ENCODE measurements around the gene B9D1.

The B9D1 gene

GRCh38 chr17:19410091-19410490, 47.6 kb upstream of the B9D1 start:
- DNase-seq = no peak
- Histone ChIP-seq H3K9me3 (replicated peaks; ENCODE audit: insufficient read depth, low read length) (no peaks in the 10 kb centered on the region), H3K27ac (ENCODE audit: low read length) (no peak overlapping the region), H3K4me2 (ENCODE audit: low read depth, low read length) (no peak overlapping the region), H3K4me1 (ENCODE audit: low read length) (no peaks in the 10 kb centered on the region), H3K4me3 (ENCODE audit: low read length) (no peak overlapping the region), H3K9ac (ENCODE audit: low read length) (no peak overlapping the region), H3K79me2 (ENCODE audit: low read length) (no peaks in the 10 kb centered on the region), H2AFZ (ENCODE audit: low read length) (no peak overlapping the region), H3K9me2 (replicated peaks; ENCODE audit: insufficient read depth, low read length) (no peaks in the 10 kb centered on the region), H3K36me3 (replicated peaks; ENCODE audit: insufficient read depth, low read length) (no peaks in the 10 kb centered on the region), H3F3A (ENCODE audit: insufficient read depth, low read length) (no peaks in the 10 kb centered on the region), H3K27me3 (replicated peaks; ENCODE audit: insufficient read depth, low read length) (no peaks in the 10 kb centered on the region), H4K20me1 (ENCODE audit: insufficient read depth, low read length) (no peaks in the 10 kb centered on the region)
- TF ChIP-seq CTCF (IDR thresholded peaks at IDR 0.05; ENCODE audit: low read length) (no peak), EZH2phosphoT487 (IDR thresholded peaks at IDR 0.05; ENCODE audit: low read length) (no peak), EZH2 (optimal IDR thresholded peaks at IDR 0.05; ENCODE audit: low read depth, low read length) (no peak)

DNA sequence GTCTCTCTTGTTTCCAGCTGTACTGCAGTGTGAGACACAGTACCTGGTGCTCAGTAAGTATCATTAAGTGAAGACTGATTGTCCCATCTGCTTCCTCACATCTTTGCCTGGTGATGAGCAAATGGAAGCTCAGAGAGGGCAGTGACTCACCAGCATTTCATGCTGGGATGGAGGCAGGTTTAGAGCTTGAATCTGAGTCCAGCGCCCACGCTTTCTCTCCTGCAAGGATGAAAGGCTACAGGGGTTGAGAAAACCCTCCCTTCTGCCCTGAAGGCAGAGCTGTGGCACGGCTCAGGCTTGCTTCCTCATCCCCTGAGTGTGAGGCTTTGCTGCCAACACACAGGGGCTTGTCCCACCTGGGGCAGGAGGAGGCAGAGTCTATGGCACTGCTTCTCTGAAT, 47.0 kb upstream of the B9D1 start:
- no peaks in the 10 kb centered on the region for H3K36me3 ChIP-seq (replicated peaks; ENCODE audit: insufficient read depth, low read length)
- H3K4me3 ChIP-seq (ENCODE audit: low read length) = no peak overlapping the region
- H3K79me2 ChIP-seq (ENCODE audit: low read length) = no peaks in the 10 kb centered on the region
- no peak overlapping the region for H3K27ac ChIP-seq (ENCODE audit: low read length)
- no peaks in the 10 kb centered on the region for H3F3A ChIP-seq (ENCODE audit: insufficient read depth, low read length)
- H3K9ac ChIP-seq (ENCODE audit: low read length) = no peak overlapping the region
- TF ChIP-seq EZH2phosphoT487 (IDR thresholded peaks at IDR 0.05; ENCODE audit: low read length) (no peak), EZH2 (optimal IDR thresholded peaks at IDR 0.05; ENCODE audit: low read depth, low read length) (no peak), CTCF (IDR thresholded peaks at IDR 0.05; ENCODE audit: low read length) (no peak)
- no peaks in the 10 kb centered on the region for H4K20me1 ChIP-seq (ENCODE audit: insufficient read depth, low read length)
- no peak for DNase-seq
- no peaks in the 10 kb centered on the region for H3K4me1 ChIP-seq (ENCODE audit: low read length)
- no peak overlapping the region for H3K4me2 ChIP-seq (ENCODE audit: low read depth, low read length)
- no peaks in the 10 kb centered on the region for H3K27me3 ChIP-seq (replicated peaks; ENCODE audit: insufficient read depth, low read length)
- no peaks in the 10 kb centered on the region for H3K9me3 ChIP-seq (replicated peaks; ENCODE audit: insufficient read depth, low read length)
- H2AFZ ChIP-seq (ENCODE audit: low read length) = no peak overlapping the region
- no peaks in the 10 kb centered on the region for H3K9me2 ChIP-seq (replicated peaks; ENCODE audit: insufficient read depth, low read length)

GRCh38 chr17:19409066-19409465, 46.5 kb upstream of the B9D1 start:
- TF ChIP-seq CTCF (IDR thresholded peaks at IDR 0.05; ENCODE audit: low read length) (no peak), EZH2 (optimal IDR thresholded peaks at IDR 0.05; ENCODE audit: low read depth, low read length) (no peak), EZH2phosphoT487 (IDR thresholded peaks at IDR 0.05; ENCODE audit: low read length) (no peak)
- H3F3A ChIP-seq (ENCODE audit: insufficient read depth, low read length) = no peaks in the 10 kb centered on the region
- H3K27me3 ChIP-seq (replicated peaks; ENCODE audit: insufficient read depth, low read length) = no peaks in the 10 kb centered on the region
- H3K4me3 ChIP-seq (ENCODE audit: low read length) = no peak overlapping the region
- no peak overlapping the region for H2AFZ ChIP-seq (ENCODE audit: low read length)
- H3K9me3 ChIP-seq (replicated peaks; ENCODE audit: insufficient read depth, low read length) = no peaks in the 10 kb centered on the region
- H4K20me1 ChIP-seq (ENCODE audit: insufficient read depth, low read length) = no peaks in the 10 kb centered on the region
- H3K4me1 ChIP-seq (ENCODE audit: low read length) = no peaks in the 10 kb centered on the region
- no peak overlapping the region for H3K27ac ChIP-seq (ENCODE audit: low read length)
- no peaks in the 10 kb centered on the region for H3K79me2 ChIP-seq (ENCODE audit: low read length)
- no peaks in the 10 kb centered on the region for H3K9me2 ChIP-seq (replicated peaks; ENCODE audit: insufficient read depth, low read length)
- no peak for DNase-seq
- H3K4me2 ChIP-seq (ENCODE audit: low read depth, low read length) = no peak overlapping the region
- H3K36me3 ChIP-seq (replicated peaks; ENCODE audit: insufficient read depth, low read length) = no peaks in the 10 kb centered on the region
- no peak overlapping the region for H3K9ac ChIP-seq (ENCODE audit: low read length)

All from MM.1S (cell line).